NOMO-1 treated with DMSO at 0.1 percent for 48 hours (cell line): ENCODE data around the gene CFAP161.
A peak's percentile ranks its signal among the peaks of the same experiment; 100 is the strongest.

Experiments used
- DNase-seq: peaks from one replicate; lab custom pipeline; 2025; ENCODE audit not compliant: unreplicated experiment; lab: John Stamatoyannopoulos, UW

The CFAP161 gene

DNA sequence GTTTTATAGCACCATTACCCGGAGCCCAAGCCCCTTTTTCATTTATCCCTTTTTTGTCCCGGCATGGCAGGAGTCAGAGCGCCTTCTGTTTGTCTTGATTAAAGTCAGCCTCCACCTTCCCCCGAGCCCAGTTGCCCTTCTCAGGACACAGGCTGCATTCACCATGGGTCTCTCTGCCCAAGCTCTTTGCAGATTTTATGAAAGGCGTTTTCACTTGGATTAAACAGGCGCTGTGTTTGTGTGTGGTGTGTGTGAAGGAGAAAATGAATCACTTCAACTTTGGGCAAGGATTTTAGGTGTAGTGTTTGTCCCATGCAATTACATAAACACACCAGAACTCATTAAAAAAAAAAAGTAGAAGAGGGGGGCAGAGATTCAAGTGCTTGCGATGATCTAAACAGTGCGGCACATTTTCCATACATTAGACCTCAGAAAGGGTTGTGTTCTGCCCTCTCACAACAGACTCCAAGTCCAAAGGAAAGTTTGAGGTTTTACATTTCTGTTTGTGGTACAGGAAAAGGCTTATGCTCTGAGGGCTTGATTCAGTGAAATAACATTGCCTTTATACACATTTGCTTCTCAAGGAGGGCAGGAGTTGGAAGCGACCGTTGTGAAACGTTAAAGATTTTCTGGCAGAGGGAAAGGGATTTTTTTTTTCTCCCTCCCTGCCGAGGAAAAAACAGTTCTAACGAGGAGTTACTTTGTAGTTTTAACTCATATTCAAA is 48.1 kb downstream of the CFAP161 start:
- no peak for DNase-seq

DNA sequence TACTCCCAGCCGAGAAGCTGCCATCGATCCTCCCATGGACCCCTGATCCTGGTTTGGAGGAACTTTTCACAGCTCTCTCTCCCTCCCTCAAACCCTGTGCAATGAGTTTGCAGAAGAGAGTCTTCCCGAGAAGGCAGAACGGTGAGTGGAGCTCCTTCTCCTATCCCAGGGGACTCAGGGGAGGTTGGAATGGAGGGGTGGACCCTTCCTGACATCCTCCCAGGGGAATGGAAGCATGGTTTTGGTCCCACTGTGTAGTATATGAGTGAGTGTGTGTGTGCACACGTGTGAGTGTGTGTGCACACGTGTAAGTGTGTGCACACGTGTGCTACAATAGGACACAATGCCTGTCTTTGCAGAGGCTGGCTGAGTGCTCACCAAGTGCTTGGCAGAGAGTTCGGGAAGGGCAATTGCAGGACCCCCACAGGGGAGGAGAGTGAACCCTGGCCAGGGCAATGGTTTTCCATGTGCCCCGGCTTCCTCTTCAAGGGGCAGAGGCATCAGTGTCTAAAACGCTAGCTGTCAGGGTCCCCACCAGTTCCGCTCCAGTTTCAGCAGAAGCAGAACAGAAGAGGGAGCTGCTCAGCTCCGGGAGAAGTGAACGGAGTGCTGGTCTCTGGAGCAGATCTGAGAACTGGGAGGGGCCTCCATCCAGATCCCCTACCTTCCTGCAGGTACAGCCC is 48.8 kb downstream of the CFAP161 start:
- peak; percentile 42 for DNase-seq

DNA sequence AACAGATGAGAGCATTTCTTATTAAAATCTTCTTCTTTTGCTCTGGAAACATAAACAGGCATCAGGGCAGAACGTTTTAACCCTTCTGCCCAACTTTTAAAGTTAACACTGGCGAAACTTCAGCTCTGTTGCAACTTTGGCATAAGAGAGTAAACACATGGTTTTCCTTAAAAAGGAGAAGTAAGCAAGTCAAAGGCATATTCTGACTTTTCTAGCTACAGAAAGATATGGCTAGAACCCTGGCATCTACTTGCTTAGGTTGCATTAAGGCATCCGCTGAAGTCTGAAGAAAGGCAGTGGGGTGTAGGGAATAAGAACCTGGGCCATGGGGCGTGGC is 49.3 kb downstream of the CFAP161 start:
- peak; percentile 45 for DNase-seq

DNA sequence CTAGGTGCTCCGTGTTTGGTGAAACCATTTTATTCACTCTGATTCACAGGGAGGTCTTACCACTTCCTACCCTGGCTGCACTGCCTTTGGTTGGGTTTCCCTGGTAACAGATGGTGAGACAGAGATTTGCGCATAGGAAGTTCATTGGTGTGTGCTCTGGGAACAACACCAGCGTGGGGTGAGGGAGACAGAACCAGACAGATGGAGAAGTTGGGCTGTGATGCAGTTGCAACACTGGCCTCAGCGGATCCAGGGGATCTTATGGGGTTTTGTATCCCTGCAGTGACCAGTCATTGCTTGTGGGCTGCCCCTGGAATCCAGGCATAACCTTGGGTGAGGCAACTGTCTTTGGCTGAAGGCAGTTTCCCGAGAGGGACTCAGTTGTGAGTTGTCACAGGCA is 50.1 kb downstream of the CFAP161 start:
- no peak for DNase-seq

DNA sequence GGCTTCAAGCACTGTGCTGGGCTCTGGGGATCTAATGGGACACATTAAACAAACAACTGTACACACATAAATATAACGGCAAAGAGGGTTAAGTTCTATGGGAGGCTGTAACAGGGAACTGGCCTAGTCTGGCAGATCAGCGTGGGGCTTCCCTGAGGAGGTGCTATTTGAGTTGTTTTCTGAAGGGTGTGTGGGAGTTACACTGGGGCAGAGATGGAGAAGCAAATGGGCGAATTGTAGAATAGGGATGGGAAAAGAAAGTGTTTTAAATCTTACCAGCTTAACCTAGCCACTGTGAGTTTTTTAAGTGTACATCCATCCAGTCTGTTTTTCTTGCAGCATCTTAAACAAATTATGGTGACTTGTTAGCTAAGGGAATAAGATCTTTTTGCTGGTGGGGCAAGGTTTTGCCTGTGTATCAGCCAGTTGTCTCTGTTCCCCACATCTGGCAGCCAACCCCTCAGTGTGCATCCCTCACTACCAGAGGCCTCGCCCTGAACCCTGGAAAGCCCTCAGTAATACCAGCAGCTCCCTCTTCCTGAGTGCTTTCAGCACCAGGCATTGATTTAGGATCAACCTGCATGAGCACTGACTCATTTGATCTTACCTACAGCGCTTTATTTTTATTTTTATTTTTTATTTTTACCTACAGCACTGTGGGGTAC is 51.7 kb downstream of the CFAP161 start:
- DNase-seq: no peak

DNA sequence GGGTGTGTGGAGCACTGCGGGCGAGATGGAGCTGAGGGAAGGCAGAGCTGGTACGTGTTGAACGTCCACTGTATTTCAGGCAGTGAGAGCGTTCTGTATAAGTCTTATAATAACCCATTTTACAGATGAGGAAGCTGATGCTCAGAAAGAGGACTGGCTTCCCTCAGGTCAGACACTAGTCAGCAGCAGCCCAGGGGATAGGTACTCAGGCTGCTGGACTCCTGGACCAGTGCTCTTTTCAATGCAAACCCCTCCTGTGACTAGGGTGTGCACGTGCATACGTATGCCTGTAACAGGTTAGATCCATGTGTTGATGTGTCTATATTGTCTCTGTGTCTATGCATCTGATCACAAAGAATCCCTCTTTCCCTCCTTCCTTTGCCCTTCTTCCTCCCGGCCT is 54.3 kb downstream of the CFAP161 start:
- DNase-seq: no peak

DNA sequence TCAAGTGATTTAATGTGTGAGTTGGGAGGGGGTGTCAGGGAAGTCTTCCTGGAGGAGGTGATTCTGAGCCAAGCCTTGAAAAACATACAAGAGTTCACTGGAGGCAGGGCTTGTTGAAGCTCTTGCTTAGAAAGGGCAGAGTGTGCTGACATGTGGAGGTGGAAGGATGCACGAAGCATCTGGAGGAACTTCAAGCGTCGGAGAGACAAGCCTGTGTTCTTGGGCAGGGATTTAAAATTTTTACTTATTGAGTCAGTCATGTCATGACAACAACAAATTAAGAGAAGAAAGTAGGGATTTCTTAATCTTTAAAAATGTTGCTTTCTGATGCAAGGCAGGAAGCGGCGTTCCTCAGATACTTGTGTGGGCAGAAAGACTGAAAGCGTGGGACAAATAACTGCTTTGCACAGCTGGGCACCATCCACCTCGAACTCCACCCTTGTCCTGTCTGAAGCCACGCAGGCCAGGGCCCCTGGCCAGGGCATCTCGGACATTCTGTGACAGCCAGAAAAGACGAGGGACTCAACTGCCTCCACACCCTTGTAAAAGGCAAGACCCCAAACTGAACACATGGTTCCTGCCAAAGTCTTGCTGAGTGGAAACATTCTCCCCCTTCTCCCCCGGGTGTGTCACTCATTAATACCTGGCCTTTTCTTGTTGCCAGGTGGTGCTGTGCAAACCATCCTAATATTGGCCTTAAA is 55.7 kb downstream of the CFAP161 start:
- no peak for DNase-seq

DNA sequence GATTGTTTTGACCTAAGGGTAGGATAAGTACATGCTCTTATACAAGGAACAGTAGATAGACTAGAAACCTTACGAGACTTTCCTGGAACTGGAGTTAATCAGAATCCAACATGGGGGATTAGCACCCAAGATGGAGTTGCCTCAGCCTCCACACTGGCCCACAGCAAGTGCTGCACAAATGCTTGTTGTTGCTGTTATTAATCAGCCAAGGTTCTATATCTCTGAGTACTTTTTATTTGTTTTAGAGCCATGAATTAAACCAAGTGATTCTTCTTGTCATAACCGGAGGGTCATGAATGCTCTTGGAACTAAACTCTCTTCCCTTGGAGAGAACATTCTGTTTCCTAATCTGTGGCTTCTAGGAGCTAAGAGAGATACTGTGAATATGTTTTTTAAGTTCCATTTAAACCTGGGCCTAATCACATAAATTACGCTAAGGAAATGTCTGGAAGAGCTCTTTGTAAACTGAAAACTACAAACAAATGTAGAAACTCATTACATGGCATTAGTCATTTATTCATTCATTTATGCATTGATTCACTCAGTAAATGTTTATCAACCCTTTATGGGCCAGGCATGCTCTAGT is 56.9 kb downstream of the CFAP161 start:
- no peak for DNase-seq

DNA sequence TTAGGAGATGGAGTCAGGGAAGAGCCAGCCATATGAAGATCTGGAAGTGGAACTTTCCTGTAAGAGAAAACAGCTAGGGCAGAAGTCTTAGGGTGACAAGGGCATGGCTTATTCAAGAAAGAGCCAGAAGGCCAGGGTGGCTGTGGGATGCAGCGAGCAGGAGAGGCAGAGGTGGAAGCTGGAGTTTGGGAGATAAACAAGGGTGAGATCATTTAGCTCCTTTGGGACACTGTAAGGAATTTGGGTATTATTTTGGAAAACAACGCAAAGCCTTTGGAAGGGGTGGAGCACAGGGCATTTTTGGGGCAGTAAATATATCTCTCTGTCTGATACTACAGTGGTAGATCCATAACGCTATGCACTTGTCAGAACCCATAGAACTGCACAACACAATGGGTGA is 57.6 kb downstream of the CFAP161 start:
- DNase-seq: no peak

DNA sequence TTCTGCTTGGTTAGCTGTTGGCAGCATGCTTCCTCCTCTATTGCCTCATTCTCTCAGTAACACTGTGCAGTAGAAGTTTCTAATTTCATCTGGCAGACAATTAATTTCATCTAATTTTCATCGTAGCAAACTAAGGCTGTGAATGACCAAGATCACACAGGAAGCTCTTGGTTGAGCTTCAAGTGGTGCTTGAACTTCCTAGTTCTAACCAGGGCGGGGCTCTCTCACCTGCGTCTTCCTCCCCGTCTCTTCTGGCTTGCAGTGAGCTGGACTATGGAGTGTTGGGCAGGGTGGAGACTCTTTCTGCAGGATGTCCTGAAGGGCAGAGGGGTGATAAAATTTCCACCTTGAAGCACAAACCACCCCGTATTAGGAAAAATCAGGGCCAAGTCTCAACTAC is 60.7 kb downstream of the CFAP161 start:
- DNase-seq: no peak

DNA sequence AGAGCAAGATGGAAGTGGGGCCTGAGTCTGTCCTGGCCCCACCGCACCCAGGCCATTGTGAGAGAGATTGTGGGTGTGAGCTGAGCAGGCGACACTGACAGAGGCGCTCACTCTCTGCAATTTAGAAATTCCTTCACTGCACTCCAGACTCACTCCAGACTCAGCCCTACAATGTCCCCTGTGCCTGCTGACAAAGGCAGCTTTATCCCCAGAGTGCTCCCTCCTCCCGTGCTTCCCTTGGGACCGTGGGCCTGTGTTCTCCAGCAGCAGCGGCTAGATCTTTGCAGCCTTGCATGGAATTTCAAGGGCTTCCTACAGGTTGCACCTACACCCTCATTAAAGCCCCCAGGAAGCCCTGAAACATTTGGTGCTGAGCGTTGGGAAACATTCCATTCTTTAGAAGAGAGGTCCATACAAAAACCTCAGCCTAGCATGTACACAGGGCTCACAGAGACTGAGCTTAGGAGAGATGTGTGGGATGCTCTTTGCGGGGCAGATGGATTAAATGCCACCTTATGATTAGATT is 61.3 kb downstream of the CFAP161 start:
- no peak for DNase-seq

DNA sequence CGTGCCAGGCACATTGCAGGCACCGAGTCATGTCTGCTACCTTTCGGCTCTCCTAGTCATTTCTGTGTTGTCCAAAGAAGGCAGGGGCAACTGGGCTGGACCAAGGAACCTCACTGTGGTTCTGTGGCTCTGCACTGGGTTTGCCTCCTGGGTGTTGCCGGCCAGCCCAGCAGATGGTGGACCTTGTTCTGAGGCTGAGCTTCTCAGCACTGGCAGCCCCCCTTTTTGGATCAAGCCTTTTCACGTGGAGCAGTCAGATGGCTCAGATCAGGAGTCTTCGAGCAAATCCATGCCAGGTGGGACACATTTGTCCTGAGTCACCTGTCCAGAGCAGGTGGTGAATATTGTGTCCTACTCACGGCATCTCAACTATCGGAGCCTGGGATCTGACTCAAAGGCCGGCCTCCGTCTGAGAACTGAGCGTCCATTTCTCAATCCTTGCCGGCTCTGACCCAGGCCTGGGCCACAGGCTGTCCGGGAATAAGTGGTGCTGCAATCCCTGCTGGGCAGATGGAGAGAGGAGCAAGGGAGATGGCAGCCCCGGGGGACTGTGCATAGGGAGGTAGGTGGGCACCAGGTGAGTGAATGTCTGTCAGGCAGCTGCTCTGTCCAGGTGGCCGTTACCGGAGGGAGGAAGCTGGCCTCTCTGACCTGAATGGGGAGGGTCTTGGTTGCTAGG is 62.6 kb downstream of the CFAP161 start, which contains the start of gene IL16:
Gene IL16 (plus strand): TSS at position 304 of the 679 bp plus-strand sequence. CDS start 28,521 bp downstream, outside the sequence.
- DNase-seq: no peak

DNA sequence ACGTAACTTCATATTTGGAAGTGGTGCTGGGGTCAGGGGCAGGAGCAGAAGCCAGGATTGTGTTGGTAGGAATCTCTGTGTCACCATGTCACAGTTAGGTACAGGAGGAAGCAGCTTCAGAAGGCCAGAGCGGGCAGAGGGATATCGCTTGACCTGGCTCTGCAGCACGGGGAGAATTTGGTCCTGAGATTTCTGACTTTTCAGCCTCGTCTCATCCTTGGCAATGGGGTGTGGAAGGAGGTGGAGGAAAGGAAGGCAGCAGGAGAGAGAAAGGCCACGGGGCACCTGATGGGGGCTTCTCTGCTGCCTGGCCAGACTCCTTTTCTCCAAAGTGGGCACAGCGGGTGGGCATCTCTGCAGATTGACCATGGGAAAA is 63.2 kb downstream of the CFAP161 start:
- DNase-seq: no peak

DNA sequence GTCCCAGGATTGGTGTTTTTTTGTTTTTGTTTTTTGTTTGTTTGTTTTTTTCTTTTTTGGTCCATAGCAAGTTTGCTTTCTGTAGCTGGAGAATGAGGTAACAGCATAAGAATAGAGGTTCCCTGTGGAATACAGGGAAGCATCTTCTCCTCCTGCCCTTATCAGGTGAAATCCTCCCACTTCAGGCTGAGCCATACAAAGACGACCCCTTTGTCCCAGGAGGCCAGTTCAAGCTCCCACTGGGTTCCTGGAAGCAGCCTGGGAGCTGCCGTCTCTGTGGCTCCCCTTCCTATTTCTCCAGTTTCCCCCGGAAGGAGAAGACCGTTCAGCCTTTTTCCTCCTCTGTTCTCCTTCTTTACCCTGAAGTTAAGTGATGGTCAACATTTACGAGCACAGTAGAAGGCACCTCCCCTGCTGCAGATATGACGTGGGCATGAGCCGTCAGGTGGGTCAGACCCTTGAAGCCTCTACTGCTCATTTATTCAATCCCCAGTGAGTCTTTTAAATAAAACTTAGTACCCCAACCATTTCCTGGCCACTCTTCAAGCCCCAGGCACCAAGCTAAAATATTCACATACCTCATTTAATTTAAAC is 63.7 kb downstream of the CFAP161 start:
- DNase-seq: no peak
